CD14-positive monocyte (primary cell): ENCODE results near the gene TMEM178B. TPM values are rescaled to one million over a fixed set of nuclear protein-coding genes. Genes with fewer than 3 reads are reported as not detected.

Experiments
- DNase-seq, 3 donors: peaks; one replicate each; pipeline ENCODE4 v3.0.0-alpha.2; 2011 to 2022
- H2AFZ ChIP-seq: 2 replicates; pipeline ENCODE4 v1.6.0; 2012; ENCODE audit warnings: mild to moderate bottlenecking, low read depth, low read length, inconsistent platforms; ENCODE audit not compliant: insufficient read depth, poor library complexity, severe bottlenecking
- H3K27ac ChIP-seq, 2 donors: 1 replicate in 1 of 2; 2 replicates in 1 of 2; pipeline ENCODE4 v1.5.1; 2012 to 2013; ENCODE audit warnings: low read length in 2 of 2, control low read depth in 1 of 2, inconsistent platforms in 1 of 2, low read depth in 1 of 2, mild to moderate bottlenecking in 1 of 2
- H3K27me3 ChIP-seq, 2 donors: one replicate each; pipeline versions ENCODE4 v1.6.0 to v1.6.1; 2011 to 2013; ENCODE audit warnings: low read length in 2 of 2; ENCODE audit not compliant: control insufficient read depth in 2 of 2, insufficient read depth in 2 of 2
- H3K36me3 ChIP-seq, 2 donors: replicated peaks in 1 of 2; 1 replicate in 1 of 2; 2 replicates in 1 of 2; pipeline versions ENCODE4 v1.5.1 to v1.6.1; 2012 to 2013; ENCODE audit warnings: low read length in 2 of 2, control low read depth in 1 of 2, inconsistent platforms in 1 of 2, mild to moderate bottlenecking in 1 of 2; ENCODE audit not compliant: insufficient read depth in 2 of 2, control insufficient read depth in 1 of 2
- H3K4me1 ChIP-seq, 2 donors: 1 replicate in 1 of 2; 2 replicates in 1 of 2; pipeline versions ENCODE4 v1.5.1 to v1.6.1; 2012 to 2013; ENCODE audit warnings: low read length in 2 of 2, control low read depth in 1 of 2, inconsistent platforms in 1 of 2, mild to moderate bottlenecking in 1 of 2, moderate library complexity in 1 of 2; ENCODE audit not compliant: insufficient read depth in 2 of 2, control insufficient read depth in 1 of 2
- H3K4me2 ChIP-seq: replicated peaks from 2 replicates; pipeline ENCODE3; 2012; ENCODE audit warnings: low read length, moderate library complexity, mild to moderate bottlenecking; ENCODE audit not compliant: poor library complexity, severe bottlenecking; ENCODE audit errors: extremely low read depth
- H3K4me3 ChIP-seq, 3 experiments: fragments of 200-600 bp in 1 of 3; sonication (generic) in 1 of 3; replicated peaks in 1 of 3; 1 replicate in 2 of 3; 2 replicates in 1 of 3; pipeline ENCODE4 v1.5.1; 2011 to 2013; ENCODE audit warnings: low read length in 3 of 3, mild to moderate bottlenecking in 3 of 3, control low read depth in 2 of 3, low read depth in 2 of 3, inconsistent platforms in 1 of 3, moderate library complexity in 1 of 3
- H3K79me2 ChIP-seq: 2 replicates; pipeline ENCODE4 v1.6.0; 2012; ENCODE audit warnings: mild to moderate bottlenecking, control low read depth, inconsistent platforms, low read length, moderate library complexity; ENCODE audit not compliant: insufficient read depth
- H3K9ac ChIP-seq: 2 replicates; pipeline ENCODE4 v1.6.0; 2017; ENCODE audit warnings: low read length, mild to moderate bottlenecking; ENCODE audit not compliant: insufficient read depth, poor library complexity, severe bottlenecking
- H3K9me3 ChIP-seq, 2 donors: replicated peaks in 1 of 2; 1 replicate in 1 of 2; 2 replicates in 1 of 2; pipeline versions ENCODE4 v1.5.1 to v1.6.1; 2012 to 2013; ENCODE audit warnings: low read length in 2 of 2, control low read depth in 1 of 2; ENCODE audit not compliant: control insufficient read depth in 1 of 2, insufficient read depth in 1 of 2
- H4K20me1 ChIP-seq: 2 replicates; pipeline ENCODE4 v1.6.0; 2012; ENCODE audit warnings: mild to moderate bottlenecking, low read length, control low read depth, moderate library complexity; ENCODE audit not compliant: insufficient read depth
- H3K27ac Mint-ChIP-seq, 7 donors: one replicate each; pipeline ENCODE4 v1.8.0; 2020; ENCODE audit warnings: mild to moderate bottlenecking in 7 of 7, mixed read lengths in 7 of 7, moderate library complexity in 6 of 7, inconsistent platforms in 2 of 7
- H3K27me3 Mint-ChIP-seq, 3 donors: one replicate each; pipeline ENCODE4 v1.8.0; 2021 to 2022; ENCODE audit warnings: low read depth in 3 of 3, mild to moderate bottlenecking in 3 of 3, mixed read lengths in 3 of 3, moderate library complexity in 3 of 3, inconsistent platforms in 1 of 3
- H3K36me3 Mint-ChIP-seq, 2 donors: one replicate each; pipeline ENCODE4 v1.8.0; 2020; ENCODE audit warnings: mixed read lengths in 2 of 2, inconsistent platforms in 1 of 2, mild to moderate bottlenecking in 1 of 2
- H3K4me1 Mint-ChIP-seq: one replicate; pipeline ENCODE4 v1.8.0; 2020; ENCODE audit warnings: mild to moderate bottlenecking, mixed read lengths
- H3K4me3 Mint-ChIP-seq, 2 donors: one replicate each; pipeline ENCODE4 v1.8.0; 2020; ENCODE audit warnings: mild to moderate bottlenecking in 2 of 2, mixed read lengths in 2 of 2, moderate library complexity in 1 of 2
- H3K9me3 Mint-ChIP-seq, 7 donors: one replicate each; pipeline ENCODE4 v1.8.0; 2020 to 2022; ENCODE audit warnings: mixed read lengths in 7 of 7, mild to moderate bottlenecking in 6 of 7, moderate library complexity in 6 of 7, inconsistent platforms in 2 of 7
- WGBS: methylation state at CpG from one replicate; pipeline ENCODE4 v1.1.5; 2013; ENCODE audit warnings: missing lambda C conversion rate; ENCODE audit not compliant: insufficient coverage; 5-methylcytosine and 5-hydroxymethylcytosine counted together
- intact Hi-C, 2 donors: fragments of 100-400 bp; cut with micrococcal nuclease; formaldehyde crosslinking; loops; one replicate each; pipeline versions ENCODE4 v1.15.0 to v1.15.1; 2023
- polyA plus RNA-seq, 3 donors: library from polyadenylated mRNA; depleted of rRNA in 1 of 3; unstranded in 2 of 3; stranded (reverse) in 1 of 3; fragments of 300-500 nt in 2 of 3; fragments of >200 nt in 1 of 3; fragmentation: Illumina TruSeq in 2 of 3; gene quantifications; 1 replicate in 2 of 3; 2 replicates in 1 of 3; pipeline ENCODE4 v1.2.3, GENCODE V29; 2012 to 2021
- TF ChIP-seq, protein P1 (sequence below): fragments of 200-600 bp; IDR thresholded peaks from one replicate; pipeline ENCODE4 v1.8.0; 2022; ENCODE audit warnings: antibody characterized with exemption, mild to moderate bottlenecking

Gene TMEM178B
- polyA plus RNA-seq, 3 donors = not detected

- peaks cover 0 to 2% of the 10 kb centered on the region in 2 donors for H3K27me3 ChIP-seq
- H4K20me1 ChIP-seq = no peaks in the 10 kb centered on the region
- Mint-ChIP-seq H3K4me3 (no peak overlapping the region), H3K36me3 (no peaks in the 10 kb centered on the region), H3K4me1 (no peaks in the 10 kb centered on the region), H3K27ac (no peak overlapping the region), H3K27me3 (peaks cover 2 to 7% (median 6%) of the 10 kb centered on the region in 3 donors), H3K9me3 (no peaks in the 10 kb centered on the region)
- WGBS = 83% methylated on average over 1 of the region's 8 CpGs
- TF ChIP-seq, protein P1, sequence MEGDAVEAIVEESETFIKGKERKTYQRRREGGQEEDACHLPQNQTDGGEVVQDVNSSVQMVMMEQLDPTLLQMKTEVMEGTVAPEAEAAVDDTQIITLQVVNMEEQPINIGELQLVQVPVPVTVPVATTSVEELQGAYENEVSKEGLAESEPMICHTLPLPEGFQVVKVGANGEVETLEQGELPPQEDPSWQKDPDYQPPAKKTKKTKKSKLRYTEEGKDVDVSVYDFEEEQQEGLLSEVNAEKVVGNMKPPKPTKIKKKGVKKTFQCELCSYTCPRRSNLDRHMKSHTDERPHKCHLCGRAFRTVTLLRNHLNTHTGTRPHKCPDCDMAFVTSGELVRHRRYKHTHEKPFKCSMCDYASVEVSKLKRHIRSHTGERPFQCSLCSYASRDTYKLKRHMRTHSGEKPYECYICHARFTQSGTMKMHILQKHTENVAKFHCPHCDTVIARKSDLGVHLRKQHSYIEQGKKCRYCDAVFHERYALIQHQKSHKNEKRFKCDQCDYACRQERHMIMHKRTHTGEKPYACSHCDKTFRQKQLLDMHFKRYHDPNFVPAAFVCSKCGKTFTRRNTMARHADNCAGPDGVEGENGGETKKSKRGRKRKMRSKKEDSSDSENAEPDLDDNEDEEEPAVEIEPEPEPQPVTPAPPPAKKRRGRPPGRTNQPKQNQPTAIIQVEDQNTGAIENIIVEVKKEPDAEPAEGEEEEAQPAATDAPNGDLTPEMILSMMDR = no peak
- no peak overlapping the region for H3K4me2 ChIP-seq
- H3K4me1 ChIP-seq = no peaks in the 10 kb centered on the region
- no peak overlapping the region for H2AFZ ChIP-seq
- H3K27ac ChIP-seq = no peak overlapping the region
- H3K79me2 ChIP-seq = no peaks in the 10 kb centered on the region
- H3K36me3 ChIP-seq = no peaks in the 10 kb centered on the region
- no peak overlapping the region for H3K4me3 ChIP-seq
- H3K9me3 ChIP-seq = no peaks in the 10 kb centered on the region
- intact Hi-C loops = no loop called here
- H3K9ac ChIP-seq = no peak overlapping the region
- no peak for DNase-seq
Observed at GRCh38 chr7:141234335-141235105, 160.7 kb downstream of the TMEM178B start.

DNA sequence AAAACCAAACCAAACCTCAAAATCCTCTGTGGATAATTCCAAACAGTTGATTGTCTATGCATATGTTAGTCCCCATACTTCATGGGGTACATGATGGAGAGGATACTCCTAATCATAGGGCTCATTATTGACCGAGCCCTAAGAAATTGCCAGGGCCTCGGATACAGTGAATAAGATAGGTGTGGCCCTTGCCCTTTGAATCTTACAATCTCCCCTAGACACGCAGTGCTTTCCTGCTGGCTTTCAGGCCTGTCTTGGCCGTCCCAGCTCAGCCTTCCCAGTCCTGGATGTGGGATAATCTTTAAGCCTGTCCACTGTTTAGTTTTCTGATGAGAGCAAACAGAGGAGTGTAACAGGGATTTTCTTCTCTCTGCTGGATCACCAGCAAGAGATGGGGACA, 161.8 kb downstream of the TMEM178B start:
- H3K4me1 ChIP-seq = no peaks in the 10 kb centered on the region
- H3K27me3 ChIP-seq = peaks cover 0 to 2% of the 10 kb centered on the region in 2 donors
- Mint-ChIP-seq H3K4me3 (no peak overlapping the region), H3K36me3 (no peaks in the 10 kb centered on the region), H3K4me1 (no peaks in the 10 kb centered on the region), H3K9me3 (no peaks in the 10 kb centered on the region), H3K27ac (no peak overlapping the region), H3K27me3 (peaks cover 0 to 7% (median 6%) of the 10 kb centered on the region in 3 donors)
- no peak overlapping the region for H3K9ac ChIP-seq
- DNase-seq = no peak
- TF ChIP-seq, protein P1 = no peak
- no peaks in the 10 kb centered on the region for H3K79me2 ChIP-seq
- H3K4me2 ChIP-seq = no peak overlapping the region
- no peak overlapping the region for H3K4me3 ChIP-seq
- no peaks in the 10 kb centered on the region for H3K36me3 ChIP-seq
- WGBS = no CpG with 5 or more reads among the region's 4 CpGs
- H4K20me1 ChIP-seq = no peaks in the 10 kb centered on the region
- H2AFZ ChIP-seq = no peak overlapping the region
- H3K9me3 ChIP-seq = no peaks in the 10 kb centered on the region
- intact Hi-C loops = no loop called here
- H3K27ac ChIP-seq = no peak overlapping the region
